NCI-H187 (cell line): ENCODE results near the gene NDUFB7.

Experiments used
- DNase-seq, 2 experiments: peaks; one replicate each; lab custom pipeline; 2025; lab: John Stamatoyannopoulos, UW

The NDUFB7 gene

DNA sequence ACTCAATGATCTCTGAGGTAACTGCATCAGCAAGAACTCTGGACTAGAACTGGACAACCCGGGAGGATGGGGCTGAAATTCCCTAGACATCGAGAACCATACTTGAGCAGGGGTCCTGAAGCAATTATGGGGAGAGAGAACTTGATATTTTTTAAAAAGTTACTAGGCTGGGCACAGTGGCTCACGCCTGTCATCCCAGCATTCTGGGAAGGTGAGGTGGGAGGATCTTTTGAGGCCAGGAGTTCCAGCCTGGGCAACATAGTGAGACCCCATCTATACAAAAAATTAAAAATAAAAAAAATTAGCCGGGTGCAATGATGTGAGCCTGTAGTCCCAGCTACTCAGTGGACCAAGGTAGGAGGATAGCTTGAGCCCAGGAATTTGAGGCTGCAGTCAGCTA is 51.3 kb downstream of the NDUFB7 start:
- DNase-seq = no peak

DNA sequence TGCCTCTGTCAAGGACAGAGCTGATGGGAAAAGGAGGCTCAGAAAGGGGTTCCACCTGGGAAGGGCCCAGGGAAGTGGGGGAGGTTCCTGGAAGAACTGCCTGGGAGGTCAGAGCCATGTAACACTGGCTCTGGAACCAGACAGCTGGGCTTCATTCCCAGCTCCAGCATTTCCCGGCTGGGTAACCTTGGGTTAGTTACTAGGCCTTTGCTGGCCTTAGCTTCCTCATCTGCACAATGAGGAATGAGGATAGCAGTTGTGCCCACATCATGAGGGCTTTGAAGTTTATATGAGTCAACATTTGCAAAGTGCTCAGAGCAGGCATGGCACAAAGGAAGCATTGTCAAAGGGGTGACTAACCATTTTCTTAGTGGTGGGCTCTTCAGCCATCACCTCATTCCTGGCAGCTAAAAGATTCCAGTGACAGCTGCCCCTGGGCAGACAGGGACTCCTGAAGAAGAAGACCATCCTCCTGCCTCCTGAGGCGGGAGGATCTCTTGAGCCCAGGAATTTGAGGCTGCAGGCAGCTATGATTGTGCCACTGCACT is 51.9 kb downstream of the NDUFB7 start:
- no peak for DNase-seq

DNA sequence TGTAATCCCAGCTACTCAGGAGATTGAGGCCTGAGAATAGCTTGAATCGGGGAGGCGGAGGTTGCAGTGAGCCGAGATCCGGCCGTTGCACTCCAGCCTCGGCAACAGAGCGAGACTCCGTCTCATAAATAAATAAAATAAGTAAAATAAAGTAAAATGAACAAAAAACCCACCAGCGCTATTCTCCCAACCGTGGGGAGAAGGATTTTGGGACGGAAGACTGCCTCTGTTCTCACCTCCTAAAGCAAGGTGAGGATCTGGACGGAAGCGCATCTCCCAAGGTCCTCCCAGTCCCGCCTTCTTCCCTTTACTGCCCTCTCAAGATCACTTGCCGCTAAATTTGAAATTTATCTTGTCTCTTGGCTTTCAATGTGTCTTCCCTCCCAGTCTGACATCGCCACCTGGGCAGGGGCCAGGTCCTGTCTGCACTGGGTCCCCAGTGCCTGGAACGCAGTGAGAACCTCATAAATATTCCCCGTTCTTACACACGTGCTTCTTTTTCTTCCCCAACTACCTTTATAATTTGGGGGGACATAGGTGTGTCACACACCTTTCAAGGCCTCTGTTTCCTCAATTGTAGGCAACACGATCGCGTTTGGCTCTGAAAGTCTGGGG is 52.5 kb downstream of the NDUFB7 start:
- no peak for DNase-seq

DNA sequence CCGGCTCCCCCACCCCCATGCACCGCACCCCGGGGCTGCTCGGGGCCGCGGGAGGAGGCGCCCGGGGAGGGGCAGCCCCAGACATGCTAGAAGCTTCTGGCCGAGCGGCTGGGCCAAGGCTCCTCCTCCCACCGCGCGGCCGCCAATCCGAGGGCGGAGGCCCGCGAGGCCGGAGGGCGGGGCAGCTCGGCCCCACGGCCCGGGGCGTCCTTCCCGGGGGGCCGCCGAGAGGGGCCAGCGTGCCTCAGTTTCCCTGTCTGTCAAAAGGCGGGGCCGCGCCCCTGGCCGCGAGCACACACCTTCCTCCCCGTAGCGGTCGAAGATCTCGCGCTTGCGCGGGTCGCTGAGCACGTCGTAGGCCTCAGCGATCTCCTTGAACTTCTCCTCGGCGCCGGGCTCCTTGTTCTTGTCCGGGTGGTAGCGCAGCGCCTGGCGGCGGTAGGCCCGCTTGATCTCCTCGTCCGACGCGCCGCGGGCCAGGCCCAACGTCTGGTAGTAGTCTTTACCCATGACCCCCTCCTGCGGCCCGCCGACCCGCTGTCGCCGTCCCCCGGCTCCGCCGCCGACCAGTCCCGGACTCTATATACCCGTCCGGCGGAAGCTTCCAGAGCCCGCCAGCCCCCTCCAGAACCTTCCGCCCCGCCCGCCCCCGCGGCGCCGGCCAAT is 53.9 kb downstream of the NDUFB7 start, which contains the start of gene DNAJB1:
Gene DNAJB1, minus strand, starts transcription at position 558 of the 666 bp plus-strand sequence. Its CDS starts 48 bp downstream, at position 510.
- DNase-seq = peak in 1 of 2 experiments; percentile 3

DNA sequence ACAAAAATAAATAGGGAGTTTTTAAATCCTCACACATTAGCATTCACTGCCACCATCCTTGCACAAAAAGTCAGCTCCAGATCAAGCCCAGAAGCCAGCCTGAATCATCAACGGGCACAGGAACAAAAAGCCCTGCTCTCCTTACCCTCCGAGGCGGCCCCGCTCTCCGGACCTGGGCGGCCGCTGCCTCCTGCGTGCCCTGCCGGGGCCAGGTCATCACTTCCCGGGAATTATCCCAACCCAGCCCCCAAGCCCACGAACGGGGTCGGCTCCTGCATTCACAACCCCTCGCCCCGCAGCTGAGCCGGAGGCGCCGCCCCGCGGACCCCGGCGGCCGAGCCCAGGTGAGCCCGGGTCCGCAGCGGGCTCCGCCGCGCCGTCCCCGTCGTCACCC is 54.4 kb downstream of the NDUFB7 start:
- DNase-seq = no peak

DNA sequence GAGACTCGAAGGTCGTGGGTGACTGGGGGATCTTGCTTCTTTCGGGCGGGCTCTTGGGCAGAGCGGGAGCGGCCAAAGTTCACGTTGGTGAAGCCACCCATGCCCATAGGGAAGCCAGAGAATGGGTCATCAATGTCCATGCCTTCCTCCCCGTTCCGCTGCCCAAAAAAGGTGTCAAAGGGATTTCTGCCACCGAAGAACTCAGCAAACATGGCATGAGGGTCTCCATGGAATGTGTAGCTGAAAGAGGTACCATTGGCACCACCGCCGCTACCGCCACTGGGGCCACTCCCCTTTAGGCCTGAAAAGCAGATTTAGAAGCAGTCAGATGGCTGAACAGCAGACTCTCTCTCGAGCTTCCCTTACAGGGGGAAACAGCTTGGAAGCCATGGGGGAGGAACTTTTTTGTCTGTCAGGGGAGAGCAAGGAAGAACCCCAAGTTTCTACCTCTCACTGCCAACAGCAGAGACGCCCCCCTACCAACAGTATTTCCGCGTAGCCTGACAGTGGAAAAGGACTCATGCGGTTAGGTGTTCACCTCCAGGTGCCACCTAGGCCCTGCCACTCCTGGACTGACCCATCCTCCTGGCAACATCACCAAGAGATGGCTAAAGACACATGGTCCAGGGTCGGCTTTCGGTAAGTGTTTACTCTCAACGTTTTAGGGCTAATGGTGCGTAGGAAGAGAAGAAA is 55.0 kb downstream of the NDUFB7 start:
- DNase-seq = no peak
